ENCODE results near the gene SORCS2. TPM values are rescaled to one million over a fixed set of nuclear protein-coding genes. Genes with fewer than 3 reads are reported as not detected.

Gene SORCS2
- total RNA-seq, 5 donors from 2014 or later (not counting 1 experiment from before 2014, with no cell fraction given) = 0.22 TPM; not detected in 4

GRCh38 chr4:7726665-7727413, 534.5 kb downstream of the SORCS2 start:
- H3K4me1 Mint-ChIP-seq = peaks cover 0 to 5% (median 0%) of the 10 kb centered on the region in 3 donors
- DNase-seq (no peak), ATAC-seq (replicated peaks in 1 of 4) (no peak)
- Histone ChIP-seq H3K27me3 (replicated peaks in 1 of 2; ENCODE audit: control insufficient read depth in 2 of 2, extremely low read depth in 1 of 2, insufficient read depth in 2 of 2, low read length in 1 of 2) (peaks cover 0 to 14% of the 10 kb centered on the region in 2 experiments), H3K27ac (ENCODE audit: low read length) (no peak overlapping the region), H3K36me3 (ENCODE audit: control insufficient read depth in 2 of 2, extremely low read depth in 1 of 2, insufficient read depth in 1 of 2, low read length in 1 of 2) (no peaks in the 10 kb centered on the region), H3K4me3 (ENCODE audit: control insufficient read depth in 1 of 2, extremely low read depth in 1 of 2, low read length in 1 of 2) (no peak overlapping the region), H3K9me3 (no peaks in the 10 kb centered on the region), H3K4me1 (ENCODE audit: control insufficient read depth in 1 of 2, extremely low read depth in 1 of 2, insufficient read depth in 2 of 2, low read length in 2 of 2) (no peaks in the 10 kb centered on the region)
- no peak overlapping the region for H3K27ac Mint-ChIP-seq
- H3K27me3 Mint-ChIP-seq = peaks cover 4% of the 10 kb centered on the region in 2 donors
- POLR2A ChIA-PET = no interaction called here
- H3K9me3 Mint-ChIP-seq = peaks cover 0 to 6% (median 0%) of the 10 kb centered on the region in 3 donors
- 79% methylated on average over 17 of the region's 22 CpGs for WGBS (ENCODE audit: insufficient coverage)
- no peaks in the 10 kb centered on the region for H3K36me3 Mint-ChIP-seq
- CTCF ChIA-PET = interaction anchor here in 1 of 2 donors (0.6 kb wide), 1 partner anchor 1627 kb away, joined by 7 read pairs; no protein-coding TSS in a partner anchor
- no peak overlapping the region for H3K4me3 Mint-ChIP-seq

- no peak overlapping the region for H3K4me3 ChIP-seq (ENCODE audit: control insufficient read depth in 1 of 2, extremely low read depth in 1 of 2, low read length in 1 of 2)
- Mint-ChIP-seq H3K27me3 (no peaks in the 10 kb centered on the region), H3K36me3 (no peaks in the 10 kb centered on the region), H3K4me1 (no peaks in the 10 kb centered on the region), H3K4me3 (no peak overlapping the region), H3K27ac (no peak overlapping the region), H3K9me3 (peaks cover 0 to 6% (median 0%) of the 10 kb centered on the region in 3 donors)
- CTCF ChIA-PET = interaction anchor here in 1 of 2 donors (0.6 kb wide), 1 partner anchor 1628 kb away, joined by 7 read pairs; no protein-coding TSS in a partner anchor
- H3K9me3 ChIP-seq = no peaks in the 10 kb centered on the region
- WGBS (ENCODE audit: insufficient coverage) = no CpG with 5 or more reads among the region's 1 CpG
- H3K4me1 ChIP-seq (ENCODE audit: control insufficient read depth in 1 of 2, extremely low read depth in 1 of 2, insufficient read depth in 2 of 2, low read length in 2 of 2) = no peaks in the 10 kb centered on the region
- ATAC-seq (replicated peaks in 1 of 4) = no peak
- no peak overlapping the region for H3K27ac ChIP-seq (ENCODE audit: low read length)
- peaks cover 0 to 8% of the 10 kb centered on the region in 2 experiments for H3K27me3 ChIP-seq (replicated peaks in 1 of 2; ENCODE audit: control insufficient read depth in 2 of 2, extremely low read depth in 1 of 2, insufficient read depth in 2 of 2, low read length in 1 of 2)
- no peaks in the 10 kb centered on the region for H3K36me3 ChIP-seq (ENCODE audit: control insufficient read depth in 2 of 2, extremely low read depth in 1 of 2, insufficient read depth in 1 of 2, low read length in 1 of 2)
- POLR2A ChIA-PET = no interaction called here
- no peak for DNase-seq
These were observed 535.4 kb downstream of the SORCS2 start for GRCh38 chr4:7727749-7728148.

GRCh38 chr4:7731437-7731836, 539.1 kb downstream of the SORCS2 start:
- Mint-ChIP-seq H3K4me3 (no peak overlapping the region), H3K4me1 (no peaks in the 10 kb centered on the region), H3K27me3 (no peaks in the 10 kb centered on the region), H3K27ac (no peak overlapping the region), H3K36me3 (no peaks in the 10 kb centered on the region), H3K9me3 (no peaks in the 10 kb centered on the region)
- ATAC-seq (replicated peaks in 1 of 4) (no peak), DNase-seq (no peak)
- Histone ChIP-seq H3K27ac (ENCODE audit: low read length) (no peak overlapping the region), H3K36me3 (ENCODE audit: control insufficient read depth in 2 of 2, extremely low read depth in 1 of 2, insufficient read depth in 1 of 2, low read length in 1 of 2) (no peaks in the 10 kb centered on the region), H3K4me3 (ENCODE audit: control insufficient read depth in 1 of 2, extremely low read depth in 1 of 2, low read length in 1 of 2) (no peak overlapping the region), H3K4me1 (ENCODE audit: control insufficient read depth in 1 of 2, extremely low read depth in 1 of 2, insufficient read depth in 2 of 2, low read length in 2 of 2) (no peaks in the 10 kb centered on the region), H3K9me3 (no peaks in the 10 kb centered on the region), H3K27me3 (replicated peaks in 1 of 2; ENCODE audit: control insufficient read depth in 2 of 2, extremely low read depth in 1 of 2, insufficient read depth in 2 of 2, low read length in 1 of 2) (peaks cover 0 to 13% of the 10 kb centered on the region in 2 experiments)
- WGBS (ENCODE audit: insufficient coverage) = no CpG with 5 or more reads among the region's 4 CpGs
- ChIA-PET POLR2A (no interaction called here), CTCF (no interaction called here)

- Histone ChIP-seq H3K27me3 (replicated peaks in 1 of 2; ENCODE audit: control insufficient read depth in 2 of 2, extremely low read depth in 1 of 2, insufficient read depth in 2 of 2, low read length in 1 of 2) (peaks cover 0 to 14% of the 10 kb centered on the region in 2 experiments), H3K36me3 (ENCODE audit: control insufficient read depth in 2 of 2, extremely low read depth in 1 of 2, insufficient read depth in 1 of 2, low read length in 1 of 2) (no peaks in the 10 kb centered on the region), H3K4me1 (ENCODE audit: control insufficient read depth in 1 of 2, extremely low read depth in 1 of 2, insufficient read depth in 2 of 2, low read length in 2 of 2) (no peaks in the 10 kb centered on the region), H3K27ac (ENCODE audit: low read length) (no peak overlapping the region), H3K4me3 (ENCODE audit: control insufficient read depth in 1 of 2, extremely low read depth in 1 of 2, low read length in 1 of 2) (no peak overlapping the region), H3K9me3 (no peaks in the 10 kb centered on the region)
- Mint-ChIP-seq H3K27me3 (no peaks in the 10 kb centered on the region), H3K4me1 (no peaks in the 10 kb centered on the region), H3K36me3 (no peaks in the 10 kb centered on the region), H3K9me3 (no peaks in the 10 kb centered on the region), H3K27ac (no peak overlapping the region), H3K4me3 (no peak overlapping the region)
- no peak for DNase-seq
- ChIA-PET POLR2A (no interaction called here), CTCF (no interaction called here)
- no peak for ATAC-seq (replicated peaks in 1 of 4)
- 92% methylated on average over 2 of the region's 9 CpGs for WGBS (ENCODE audit: insufficient coverage)
These were observed 539.9 kb downstream of the SORCS2 start for GRCh38 chr4:7732263-7732662.

GRCh38 chr4:7733201-7733600, 540.9 kb downstream of the SORCS2 start:
- Histone ChIP-seq H3K9me3 (no peaks in the 10 kb centered on the region), H3K27me3 (replicated peaks in 1 of 2; ENCODE audit: control insufficient read depth in 2 of 2, extremely low read depth in 1 of 2, insufficient read depth in 2 of 2, low read length in 1 of 2) (peaks cover 0 to 14% of the 10 kb centered on the region in 2 experiments), H3K4me1 (ENCODE audit: control insufficient read depth in 1 of 2, extremely low read depth in 1 of 2, insufficient read depth in 2 of 2, low read length in 2 of 2) (no peaks in the 10 kb centered on the region), H3K4me3 (ENCODE audit: control insufficient read depth in 1 of 2, extremely low read depth in 1 of 2, low read length in 1 of 2) (no peak overlapping the region), H3K36me3 (ENCODE audit: control insufficient read depth in 2 of 2, extremely low read depth in 1 of 2, insufficient read depth in 1 of 2, low read length in 1 of 2) (no peaks in the 10 kb centered on the region), H3K27ac (ENCODE audit: low read length) (no peak overlapping the region)
- no peaks in the 10 kb centered on the region for H3K27me3 Mint-ChIP-seq
- no peak overlapping the region for H3K4me3 Mint-ChIP-seq
- POLR2A ChIA-PET = no interaction called here
- DNase-seq (no peak), ATAC-seq (replicated peaks in 1 of 4) (no peak)
- CTCF ChIA-PET = no interaction called here
- H3K9me3 Mint-ChIP-seq = no peaks in the 10 kb centered on the region
- no peaks in the 10 kb centered on the region for H3K4me1 Mint-ChIP-seq
- H3K27ac Mint-ChIP-seq = no peak overlapping the region
- no peaks in the 10 kb centered on the region for H3K36me3 Mint-ChIP-seq
- WGBS (ENCODE audit: insufficient coverage) = 88% methylated on average over 15 of the region's 17 CpGs

- H3K27ac Mint-ChIP-seq = no peak overlapping the region
- no peaks in the 10 kb centered on the region for H3K36me3 Mint-ChIP-seq
- no peaks in the 10 kb centered on the region for H3K4me1 Mint-ChIP-seq
- no peaks in the 10 kb centered on the region for H3K9me3 ChIP-seq
- H3K27ac ChIP-seq (ENCODE audit: low read length) = no peak overlapping the region
- no peak overlapping the region for H3K4me3 Mint-ChIP-seq
- no peak overlapping the region for H3K4me3 ChIP-seq (ENCODE audit: control insufficient read depth in 1 of 2, extremely low read depth in 1 of 2, low read length in 1 of 2)
- DNase-seq = no peak
- ChIA-PET CTCF (interaction anchor here in 1 of 2 donors (0.5 kb wide), 1 partner anchor 32 kb away, joined by 10 read pairs; no protein-coding TSS in a partner anchor), POLR2A (no interaction called here)
- H3K27me3 ChIP-seq (replicated peaks in 1 of 2; ENCODE audit: control insufficient read depth in 2 of 2, extremely low read depth in 1 of 2, insufficient read depth in 2 of 2, low read length in 1 of 2) = peaks cover 0 to 11% of the 10 kb centered on the region in 2 experiments
- no peak for ATAC-seq (replicated peaks in 1 of 4)
- H3K9me3 Mint-ChIP-seq = no peaks in the 10 kb centered on the region
- 64% methylated on average over 19 of the region's 26 CpGs for WGBS (ENCODE audit: insufficient coverage)
- no peaks in the 10 kb centered on the region for H3K27me3 Mint-ChIP-seq
- H3K36me3 ChIP-seq (ENCODE audit: control insufficient read depth in 2 of 2, extremely low read depth in 1 of 2, insufficient read depth in 1 of 2, low read length in 1 of 2) = no peaks in the 10 kb centered on the region
- H3K4me1 ChIP-seq (ENCODE audit: control insufficient read depth in 1 of 2, extremely low read depth in 1 of 2, insufficient read depth in 2 of 2, low read length in 2 of 2) = no peaks in the 10 kb centered on the region
These were observed 541.7 kb downstream of the SORCS2 start for GRCh38 chr4:7733801-7734650.
